GM21390 (cell line): Measurements from ENCODE around the gene NCOR1.

Source experiments
- ATAC-seq: cut with Tn5 transposase; IDR thresholded peaks from one replicate; pipeline ENCODE4 v1.9.1; 2021; ENCODE audit not compliant: unreplicated experiment

NCOR1 gene

GRCh38 chr17:15981646-15982580 is 233.4 kb downstream of the NCOR1 start:
- ATAC-seq = no peak

DNA sequence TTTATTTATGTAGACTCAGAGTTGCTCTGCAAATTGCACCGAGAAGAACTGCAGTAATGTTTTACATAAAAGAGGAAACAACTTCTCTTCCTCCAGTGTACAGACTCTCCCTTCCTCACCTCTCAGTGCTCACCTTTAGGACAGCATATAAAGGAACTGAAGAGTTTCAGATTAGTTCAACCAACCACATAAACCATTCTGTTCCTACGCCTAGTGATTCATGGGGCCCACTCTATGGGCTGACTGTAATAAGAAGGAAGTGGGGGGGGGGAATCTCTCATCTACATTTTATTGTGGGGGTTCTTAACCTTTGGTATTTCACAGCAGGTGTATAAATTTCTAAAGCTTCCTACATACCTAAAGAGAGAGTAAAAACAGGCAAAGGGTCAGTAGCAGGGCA is 234.1 kb downstream of the NCOR1 start:
- peak; percentile 94 for ATAC-seq
